Neural cell (in vitro differentiated cells): ENCODE data around the gene GNE.

Experiments
- EZH2 ChIP-seq: fragments of 200-600, 300-800 bp; shearing (Covaris generic), sonication (generic); IDR thresholded peaks from 2 replicates; pipeline ENCODE4 v1.6.1; 2014; ENCODE audit warnings: antibody characterized with exemption, low read length, borderline replicate concordance, mild to moderate bottlenecking; ENCODE audit not compliant: insufficient read depth, poor library complexity, severe bottlenecking
- POLR2AphosphoS5 ChIP-seq: IDR thresholded peaks from 2 replicates; pipeline ENCODE4 v1.6.1; 2012
- TAF1 ChIP-seq: IDR thresholded peaks from 2 replicates; pipeline ENCODE4 v1.6.1; 2012; ENCODE audit warnings: low read depth
- TF ChIP-seq, protein P1 (sequence below): fragments of 450-650 bp; IDR thresholded peaks from 2 replicates; pipeline ENCODE4 v1.5.1; 2014; ENCODE audit warnings: antibody characterized with exemption, mild to moderate bottlenecking, moderate library complexity; ENCODE audit not compliant: poor library complexity, severe bottlenecking
- TF ChIP-seq, protein P2 (sequence below): IDR thresholded peaks from 2 replicates; pipeline ENCODE4 v1.6.1; 2012; ENCODE audit warnings: borderline replicate concordance

DNA sequence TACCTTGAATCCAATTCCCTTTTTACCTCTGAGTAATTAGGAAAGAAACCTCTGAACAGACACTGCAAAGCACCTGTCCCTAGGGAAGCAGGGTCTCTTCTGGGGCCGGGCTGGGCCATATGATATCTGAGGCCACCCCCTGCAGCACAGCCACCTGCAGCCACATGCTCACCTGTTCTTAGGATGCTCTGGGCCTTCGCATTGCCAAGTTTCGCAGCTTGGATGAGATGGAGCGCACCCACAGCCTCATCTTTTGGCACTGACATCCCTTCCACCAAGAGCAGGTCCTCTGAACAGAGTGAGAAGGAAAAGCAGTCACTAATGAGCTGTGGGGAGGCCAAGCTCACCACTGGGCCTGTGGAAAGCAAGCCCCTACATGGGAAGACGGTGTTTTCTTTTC lies 40.2 kb downstream of the GNE start:
- TF ChIP-seq, protein P1, sequence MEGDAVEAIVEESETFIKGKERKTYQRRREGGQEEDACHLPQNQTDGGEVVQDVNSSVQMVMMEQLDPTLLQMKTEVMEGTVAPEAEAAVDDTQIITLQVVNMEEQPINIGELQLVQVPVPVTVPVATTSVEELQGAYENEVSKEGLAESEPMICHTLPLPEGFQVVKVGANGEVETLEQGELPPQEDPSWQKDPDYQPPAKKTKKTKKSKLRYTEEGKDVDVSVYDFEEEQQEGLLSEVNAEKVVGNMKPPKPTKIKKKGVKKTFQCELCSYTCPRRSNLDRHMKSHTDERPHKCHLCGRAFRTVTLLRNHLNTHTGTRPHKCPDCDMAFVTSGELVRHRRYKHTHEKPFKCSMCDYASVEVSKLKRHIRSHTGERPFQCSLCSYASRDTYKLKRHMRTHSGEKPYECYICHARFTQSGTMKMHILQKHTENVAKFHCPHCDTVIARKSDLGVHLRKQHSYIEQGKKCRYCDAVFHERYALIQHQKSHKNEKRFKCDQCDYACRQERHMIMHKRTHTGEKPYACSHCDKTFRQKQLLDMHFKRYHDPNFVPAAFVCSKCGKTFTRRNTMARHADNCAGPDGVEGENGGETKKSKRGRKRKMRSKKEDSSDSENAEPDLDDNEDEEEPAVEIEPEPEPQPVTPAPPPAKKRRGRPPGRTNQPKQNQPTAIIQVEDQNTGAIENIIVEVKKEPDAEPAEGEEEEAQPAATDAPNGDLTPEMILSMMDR, result no peak
- TF ChIP-seq, protein P2, sequence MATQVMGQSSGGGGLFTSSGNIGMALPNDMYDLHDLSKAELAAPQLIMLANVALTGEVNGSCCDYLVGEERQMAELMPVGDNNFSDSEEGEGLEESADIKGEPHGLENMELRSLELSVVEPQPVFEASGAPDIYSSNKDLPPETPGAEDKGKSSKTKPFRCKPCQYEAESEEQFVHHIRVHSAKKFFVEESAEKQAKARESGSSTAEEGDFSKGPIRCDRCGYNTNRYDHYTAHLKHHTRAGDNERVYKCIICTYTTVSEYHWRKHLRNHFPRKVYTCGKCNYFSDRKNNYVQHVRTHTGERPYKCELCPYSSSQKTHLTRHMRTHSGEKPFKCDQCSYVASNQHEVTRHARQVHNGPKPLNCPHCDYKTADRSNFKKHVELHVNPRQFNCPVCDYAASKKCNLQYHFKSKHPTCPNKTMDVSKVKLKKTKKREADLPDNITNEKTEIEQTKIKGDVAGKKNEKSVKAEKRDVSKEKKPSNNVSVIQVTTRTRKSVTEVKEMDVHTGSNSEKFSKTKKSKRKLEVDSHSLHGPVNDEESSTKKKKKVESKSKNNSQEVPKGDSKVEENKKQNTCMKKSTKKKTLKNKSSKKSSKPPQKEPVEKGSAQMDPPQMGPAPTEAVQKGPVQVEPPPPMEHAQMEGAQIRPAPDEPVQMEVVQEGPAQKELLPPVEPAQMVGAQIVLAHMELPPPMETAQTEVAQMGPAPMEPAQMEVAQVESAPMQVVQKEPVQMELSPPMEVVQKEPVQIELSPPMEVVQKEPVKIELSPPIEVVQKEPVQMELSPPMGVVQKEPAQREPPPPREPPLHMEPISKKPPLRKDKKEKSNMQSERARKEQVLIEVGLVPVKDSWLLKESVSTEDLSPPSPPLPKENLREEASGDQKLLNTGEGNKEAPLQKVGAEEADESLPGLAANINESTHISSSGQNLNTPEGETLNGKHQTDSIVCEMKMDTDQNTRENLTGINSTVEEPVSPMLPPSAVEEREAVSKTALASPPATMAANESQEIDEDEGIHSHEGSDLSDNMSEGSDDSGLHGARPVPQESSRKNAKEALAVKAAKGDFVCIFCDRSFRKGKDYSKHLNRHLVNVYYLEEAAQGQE, result no peak
- TF ChIP-seq POLR2AphosphoS5, result no peak
- no peak for TF ChIP-seq EZH2
- TF ChIP-seq TAF1, result no peak
